ENCODE measurements around the gene TTC34.

TTC34 gene

GRCh38 chr1:2812939-2813653 is 11.6 kb upstream of the TTC34 start:
- no peak for DNase-seq (ENCODE audit: low spot score)

DNA sequence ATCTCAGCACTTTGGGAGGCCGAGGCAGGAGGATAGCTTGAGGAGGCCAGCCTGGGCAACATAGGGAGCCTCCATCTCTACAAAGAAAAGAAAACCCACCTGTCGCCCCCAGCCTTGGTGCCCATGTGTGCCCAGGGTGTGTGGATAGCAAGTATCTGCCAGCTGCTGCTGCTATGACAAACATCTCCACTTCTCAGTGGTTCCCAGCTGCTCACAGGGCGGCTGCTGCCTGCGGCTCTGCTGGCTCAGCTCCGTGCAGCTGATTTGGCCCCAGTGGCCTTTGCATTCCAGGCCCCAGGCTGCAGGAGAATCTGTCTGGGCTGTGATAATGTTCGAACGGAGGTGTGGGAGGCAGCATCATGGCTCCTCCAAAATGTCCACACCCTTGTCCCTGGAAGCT is 10.6 kb upstream of the TTC34 start:
- DNase-seq (ENCODE audit: low spot score) = no peak

DNA sequence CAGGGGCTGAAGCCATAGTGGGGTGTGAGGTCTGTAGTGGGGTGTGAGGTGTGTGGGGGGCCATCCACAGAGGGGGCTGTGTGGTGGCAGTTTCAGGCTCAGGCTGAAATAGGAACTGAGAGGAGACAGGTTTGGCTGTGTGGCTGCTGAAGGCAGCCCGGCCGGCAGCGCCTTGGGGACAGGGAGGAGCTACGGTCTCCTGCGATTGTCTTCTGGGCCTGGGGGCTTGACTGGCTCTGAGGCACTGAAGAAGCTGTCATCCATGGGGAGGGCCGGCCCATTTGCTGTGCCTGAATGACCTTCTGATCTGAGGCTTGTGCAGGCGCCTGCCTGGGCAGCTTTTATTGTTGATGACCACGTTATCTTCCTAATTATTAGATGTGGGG is 10.0 kb upstream of the TTC34 start:
- DNase-seq (ENCODE audit: low spot score) = no peak

- no peak for DNase-seq (ENCODE audit: low spot score)
Measured at GRCh38 chr1:2810899-2811532, 9.5 kb upstream of the TTC34 start.

GRCh38 chr1:2810281-2810680 is 8.8 kb upstream of the TTC34 start:
- DNase-seq (ENCODE audit: low spot score) = no peak

DNA sequence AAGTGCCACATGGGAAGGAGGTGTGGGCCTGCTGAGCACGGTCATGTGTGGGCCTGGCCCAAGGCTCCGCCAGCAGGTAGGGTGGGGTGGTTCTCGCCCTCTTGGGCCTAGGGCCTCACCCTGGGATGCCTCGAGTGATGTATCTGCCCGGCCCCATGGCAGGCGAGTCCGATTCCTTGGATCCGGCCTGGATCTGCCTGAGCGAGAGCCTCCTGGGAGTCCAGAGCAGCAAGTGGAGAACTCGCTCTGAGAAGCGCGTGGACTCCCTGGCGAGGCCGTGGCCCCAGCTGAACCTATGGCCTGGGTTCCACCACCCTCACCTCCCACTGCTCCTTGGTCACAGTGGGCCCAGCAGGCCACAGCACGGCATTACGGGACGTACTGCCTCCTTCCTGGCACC is 8.2 kb upstream of the TTC34 start:
- no peak for DNase-seq (ENCODE audit: low spot score)

- DNase-seq (ENCODE audit: low spot score) = no peak
Measured at GRCh38 chr1:2808831-2809605, 7.5 kb upstream of the TTC34 start.

DNA sequence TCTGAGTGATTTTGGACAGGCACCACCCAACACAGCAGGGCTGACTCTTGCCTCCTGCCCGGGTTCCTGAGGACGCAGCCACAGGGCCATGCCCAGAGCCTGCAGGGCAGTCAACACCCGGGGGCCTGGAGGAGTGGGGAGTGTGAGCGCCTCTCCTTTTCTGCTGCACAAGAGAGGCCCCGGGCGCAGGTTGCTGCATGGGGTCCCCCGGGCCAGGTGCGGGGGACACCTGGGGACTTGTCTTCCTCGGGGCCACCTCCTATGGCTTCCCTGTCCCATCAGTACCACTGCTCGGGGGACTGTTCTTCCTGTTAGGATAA is 6.9 kb upstream of the TTC34 start:
- no peak for DNase-seq (ENCODE audit: low spot score)

DNA sequence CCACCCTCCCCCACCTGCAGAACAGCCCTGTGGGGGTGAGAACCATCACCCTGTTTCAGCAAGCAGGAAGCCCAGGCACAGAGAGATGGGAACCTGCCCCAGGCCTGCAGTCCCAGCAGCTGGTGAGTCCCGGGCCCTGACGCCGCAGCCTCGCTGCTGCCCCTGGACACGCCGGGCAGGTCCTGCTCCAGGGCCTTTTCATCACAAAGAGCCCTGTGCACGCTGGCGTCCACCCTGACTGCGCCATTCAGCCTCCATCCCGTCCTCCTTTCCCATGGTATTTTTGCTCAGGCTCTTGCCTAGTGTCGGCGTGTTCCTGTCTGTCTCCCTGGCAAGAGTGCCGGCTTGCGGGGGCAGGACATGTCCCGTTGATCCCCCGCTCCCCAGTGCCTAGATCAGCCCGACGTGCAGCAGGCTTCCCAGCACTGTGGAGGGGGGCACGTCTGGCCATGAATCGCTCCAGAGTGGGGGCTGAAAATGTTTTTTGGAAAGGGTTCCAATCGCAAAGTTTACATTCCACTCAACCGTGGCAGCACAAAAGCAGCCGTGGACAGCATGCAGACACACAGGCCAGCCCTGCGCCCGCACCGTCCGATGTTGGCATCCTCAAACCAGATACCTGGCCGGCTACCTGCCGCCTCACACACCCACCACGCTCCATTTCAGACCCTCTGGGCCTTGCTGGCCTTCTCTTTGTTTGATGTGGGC is 6.3 kb upstream of the TTC34 start:
- DNase-seq (ENCODE audit: low spot score) = no peak

DNA sequence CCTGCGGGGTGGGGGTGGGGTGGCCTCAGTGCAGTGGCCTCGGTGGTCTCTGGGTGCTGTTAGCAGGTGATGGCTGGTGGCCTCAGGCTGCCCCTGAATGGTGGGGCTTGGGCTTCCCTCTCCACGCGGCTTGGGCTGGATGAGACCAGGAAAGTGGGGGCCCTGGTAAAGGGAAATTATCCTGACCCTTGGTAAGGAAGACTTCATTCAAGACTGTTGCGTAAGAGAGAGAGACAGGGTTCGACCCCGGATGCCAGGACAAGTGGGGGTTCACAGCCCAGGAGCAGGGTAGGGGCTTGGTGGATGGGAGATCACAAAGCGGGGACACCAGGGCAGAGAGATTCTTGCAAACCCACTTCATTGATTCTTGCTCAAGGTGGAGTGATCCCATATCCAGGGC is 5.5 kb upstream of the TTC34 start:
- no peak for DNase-seq (ENCODE audit: low spot score)

DNA sequence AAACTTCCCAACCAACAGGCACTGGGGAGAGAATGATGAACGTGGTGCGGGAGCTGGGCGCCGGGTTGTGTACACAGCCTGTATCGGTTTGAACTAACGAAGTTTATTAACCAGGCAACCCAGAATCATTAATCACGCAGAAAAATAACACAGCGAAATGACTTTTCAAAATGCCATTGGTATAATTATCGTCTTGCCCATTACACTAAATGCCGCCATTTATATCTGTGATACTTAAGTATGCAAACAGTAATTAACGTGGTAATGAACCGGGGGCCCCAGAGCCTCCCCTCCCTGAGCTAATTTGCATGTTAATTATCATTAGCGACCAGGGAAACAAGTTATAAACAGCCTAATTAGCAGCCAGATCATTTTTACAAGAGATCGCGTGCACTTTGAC is 5.1 kb upstream of the TTC34 start:
- no peak for DNase-seq (ENCODE audit: low spot score)

- DNase-seq (ENCODE audit: low spot score) = no peak
Measured at GRCh38 chr1:2805801-2806430, 4.4 kb upstream of the TTC34 start.

GRCh38 chr1:2804628-2805351 is 3.3 kb upstream of the TTC34 start:
- DNase-seq (ENCODE audit: low spot score) = no peak

- DNase-seq (ENCODE audit: low spot score) = no peak
Measured at GRCh38 chr1:2803931-2804627, 2.6 kb upstream of the TTC34 start.

DNA sequence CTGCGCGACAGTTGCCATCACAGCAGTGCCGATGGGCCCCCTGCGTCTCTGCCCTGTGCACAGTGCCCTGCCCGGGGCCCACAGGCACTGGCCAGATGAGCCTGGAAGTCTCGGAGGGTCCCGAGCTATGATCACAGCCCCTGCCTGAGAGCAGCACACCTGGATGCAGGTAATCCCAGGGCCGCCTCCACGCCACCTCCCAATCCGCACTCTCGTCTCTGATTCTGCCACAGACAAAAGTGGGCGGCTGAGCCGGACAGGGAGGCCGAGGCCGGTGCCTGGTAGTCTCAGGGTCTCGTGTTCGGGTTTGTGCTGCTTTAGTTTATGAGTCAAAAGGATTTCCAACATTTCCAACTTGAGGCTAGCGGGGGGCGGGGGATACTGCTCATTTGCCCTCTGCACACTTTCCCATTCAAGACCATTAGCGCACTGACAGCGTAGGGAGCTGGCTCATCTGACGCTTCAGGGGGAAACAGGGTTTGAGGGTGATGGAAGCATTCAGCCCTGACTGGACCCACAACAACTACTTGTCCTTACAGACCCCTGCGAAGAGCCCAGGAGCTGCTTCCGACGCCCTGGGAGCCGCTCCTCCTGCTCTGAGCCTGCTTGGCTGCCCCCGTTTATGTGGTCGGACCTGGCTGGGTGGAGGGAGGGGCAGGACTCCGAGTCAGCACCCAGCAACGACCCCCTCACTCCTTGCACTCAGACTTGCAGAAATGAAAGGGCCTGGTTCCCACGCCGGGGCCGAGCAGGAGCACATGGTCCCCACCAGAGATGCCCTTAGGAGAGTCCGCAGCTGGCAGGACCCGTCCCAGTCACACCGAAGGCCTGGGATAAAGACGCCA is 1.8 kb upstream of the TTC34 start:
- no peak for DNase-seq (ENCODE audit: low spot score)

DNA sequence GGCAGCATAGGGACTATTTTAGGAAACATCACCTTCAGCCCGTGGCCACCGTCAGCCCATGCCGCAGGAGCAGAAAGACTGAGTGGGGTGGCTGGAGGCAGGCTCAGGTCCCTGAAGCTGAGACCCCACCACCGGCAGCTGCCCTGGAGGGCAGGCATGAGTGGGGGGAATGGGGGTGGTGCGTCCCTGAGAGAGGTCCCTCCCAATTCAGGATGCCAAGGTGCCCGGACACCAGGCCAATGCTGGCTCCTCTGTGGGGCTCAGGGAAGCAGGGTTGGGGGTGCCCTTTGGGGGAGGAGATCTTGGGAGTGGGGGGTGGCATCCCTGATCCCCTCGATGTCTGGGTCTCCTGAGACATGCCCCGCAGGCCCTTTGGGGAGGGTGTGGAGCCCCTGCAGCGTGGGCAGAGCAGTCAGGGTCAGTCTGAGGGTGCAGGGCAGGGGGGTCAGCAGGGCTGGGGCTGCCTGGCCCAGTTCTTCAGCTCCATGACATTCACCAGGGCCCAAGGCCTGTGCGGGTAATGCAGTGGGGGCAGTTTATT is 998 bp upstream of the TTC34 start:
- no peak for DNase-seq (ENCODE audit: low spot score)

- no peak for DNase-seq (ENCODE audit: low spot score)
Measured at GRCh38 chr1:2801046-2801445, 447 bp downstream of the TTC34 start.

DNA sequence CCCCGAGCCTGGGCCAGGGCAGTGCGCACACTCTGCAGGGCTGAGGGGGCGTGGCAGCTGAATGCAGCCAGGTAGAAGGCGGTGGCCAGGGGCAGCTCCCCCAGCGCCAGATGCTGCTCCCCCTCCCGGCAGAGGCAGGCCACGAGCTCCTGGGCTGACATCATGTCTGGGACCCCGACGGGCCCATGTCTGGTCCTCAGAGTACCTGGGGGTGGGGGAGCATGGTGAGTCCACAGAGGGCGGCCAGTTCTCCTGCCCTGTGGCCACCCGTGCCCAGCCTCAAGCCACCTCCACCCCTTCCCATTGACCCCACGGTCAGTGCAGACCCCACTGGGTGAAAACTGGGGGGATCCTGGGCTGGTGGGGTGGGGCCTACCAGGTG is 838 bp downstream of the TTC34 start:
- DNase-seq (ENCODE audit: low spot score) = no peak

DNA sequence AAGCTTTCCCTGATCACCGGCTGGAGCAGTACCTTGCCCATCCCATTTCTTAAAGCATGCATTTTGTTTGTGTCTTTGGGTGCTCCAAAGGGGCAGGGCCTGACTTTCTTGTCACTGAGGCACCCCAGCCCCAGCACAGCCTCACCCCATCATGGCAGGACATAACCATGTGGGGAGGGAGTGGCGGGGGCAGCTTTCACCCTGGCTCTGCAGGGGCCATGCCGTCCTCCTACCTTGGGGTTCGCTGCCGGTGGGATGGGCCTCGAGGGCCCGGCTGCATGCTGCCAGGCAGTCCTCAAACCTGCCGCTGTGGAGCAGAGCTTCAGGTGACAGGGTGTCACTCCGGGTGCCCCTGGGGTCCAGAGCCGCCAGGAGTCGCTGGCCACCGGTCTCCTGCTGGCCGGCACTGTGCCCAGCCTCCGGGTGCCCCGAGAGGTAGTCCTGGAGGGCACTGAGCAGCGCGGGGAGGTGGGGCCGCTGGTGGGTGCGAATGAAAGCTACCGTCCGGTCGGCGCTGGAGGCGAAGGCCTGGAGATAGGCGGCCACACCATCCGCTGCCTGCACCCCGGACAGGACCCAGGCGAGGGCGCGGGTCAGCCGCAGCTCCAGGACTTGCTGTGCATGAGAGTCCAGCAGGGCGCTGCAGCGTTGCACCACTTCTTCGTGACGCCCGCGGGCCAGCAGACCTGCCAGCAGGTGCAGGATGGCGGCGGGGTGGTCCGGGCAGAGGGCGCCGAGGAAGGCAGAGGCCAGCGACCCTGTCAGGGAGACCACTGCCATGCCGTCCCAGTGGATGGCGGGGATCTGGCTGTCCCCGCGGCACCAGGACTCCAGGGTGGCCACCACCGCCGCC is 1.5 kb downstream of the TTC34 start:
- no peak for DNase-seq (ENCODE audit: low spot score)

All from CD4-positive, alpha-beta T cell treated with Interleukin-2 at 100 ng/mL for 4 hours (primary cell).